SU-DHL-6 (cell line): Measurements from ENCODE around the gene EXT2.

Experiments used
- H2AFZ ChIP-seq: fragments of 200-600 bp; sonication (generic); 2 replicates; pipeline ENCODE4 v1.6.1; 2014; ENCODE audit warnings: low read depth, mild to moderate bottlenecking, moderate library complexity, mixed read lengths, antibody characterized with exemption, low read length; ENCODE audit not compliant: severe bottlenecking
- H3F3A ChIP-seq: fragments of 200-600 bp; shearing (Covaris generic); 2 replicates; pipeline ENCODE4 v1.6.0; 2016; ENCODE audit warnings: antibody characterized with exemption, mild to moderate bottlenecking; ENCODE audit not compliant: insufficient read depth
- H3K27ac ChIP-seq: fragments of 200-600 bp; sonication (generic); 2 replicates; pipeline ENCODE4 v1.5.1; 2016; ENCODE audit warnings: low read depth, mild to moderate bottlenecking, low read length, moderate library complexity, mixed read lengths
- H3K27me3 ChIP-seq: fragments of 200-600 bp; sonication (generic), shearing (Covaris generic); 2 replicates; pipeline ENCODE4 v1.6.0; 2014; ENCODE audit warnings: mild to moderate bottlenecking, low read length
- H3K36me3 ChIP-seq: fragments of 200-600 bp; sonication (generic); 2 replicates; pipeline ENCODE4 v1.6.1; 2014; ENCODE audit warnings: mild to moderate bottlenecking, low read length, mixed read lengths
- H3K4me2 ChIP-seq: fragments of 300-600, 200-600 bp; shearing (Covaris generic), sonication (generic); 2 replicates; pipeline ENCODE4 v1.6.0; 2014; ENCODE audit warnings: low read length, low read depth, mild to moderate bottlenecking; ENCODE audit not compliant: poor library complexity, severe bottlenecking
- H3K4me3 ChIP-seq: fragments of 200-600 bp; sonication (generic); 2 replicates; pipeline ENCODE4 v1.5.1; 2014; ENCODE audit warnings: antibody characterized with exemption, low read length, mild to moderate bottlenecking, mixed read lengths; ENCODE audit not compliant: insufficient read depth, poor library complexity, severe bottlenecking
- H3K79me2 ChIP-seq: fragments of 200-600 bp; sonication (generic); 2 replicates; pipeline ENCODE4 v1.6.1; 2014; ENCODE audit warnings: mild to moderate bottlenecking, low read length, moderate library complexity; ENCODE audit not compliant: insufficient read depth
- H3K9ac ChIP-seq: fragments of 200-600 bp; sonication (generic); 2 replicates; pipeline ENCODE4 v1.7.0; 2014; ENCODE audit warnings: mild to moderate bottlenecking, low read length
- H3K9me2 ChIP-seq: fragments of 200-600 bp; sonication (generic); replicated peaks from 2 replicates; pipeline ENCODE4 v1.6.1; 2014; ENCODE audit warnings: low read length; ENCODE audit not compliant: insufficient read depth
- H3K9me3 ChIP-seq: fragments of 200-600 bp; sonication (generic); 2 replicates; pipeline ENCODE4 v1.6.1; 2014; ENCODE audit warnings: low read length, mixed read lengths; ENCODE audit not compliant: insufficient read depth
- H4K20me1 ChIP-seq: fragments of 200-600 bp; sonication (generic); 2 replicates; pipeline ENCODE4 v1.6.1; 2014; ENCODE audit warnings: low read depth, mild to moderate bottlenecking, antibody characterized with exemption, low read length, moderate library complexity, mixed read lengths
- EZH2phosphoT487 ChIP-seq: fragments of 200-600 bp; sonication (generic), shearing (Covaris generic); conservative IDR thresholded peaks from 2 replicates; pipeline ENCODE4 v1.6.1; 2018; ENCODE audit warnings: mild to moderate bottlenecking, antibody characterized with exemption, low read length, moderate library complexity, mixed read lengths
- TF ChIP-seq, protein P1 (sequence below): fragments of 200-600 bp; sonication (generic); IDR thresholded peaks from one replicate; pipeline ENCODE4 v1.5.1; 2017; ENCODE audit warnings: antibody characterized with exemption, mild to moderate bottlenecking, low read length, moderate library complexity; ENCODE audit not compliant: insufficient read depth, poor library complexity, severe bottlenecking

Gene EXT2

DNA sequence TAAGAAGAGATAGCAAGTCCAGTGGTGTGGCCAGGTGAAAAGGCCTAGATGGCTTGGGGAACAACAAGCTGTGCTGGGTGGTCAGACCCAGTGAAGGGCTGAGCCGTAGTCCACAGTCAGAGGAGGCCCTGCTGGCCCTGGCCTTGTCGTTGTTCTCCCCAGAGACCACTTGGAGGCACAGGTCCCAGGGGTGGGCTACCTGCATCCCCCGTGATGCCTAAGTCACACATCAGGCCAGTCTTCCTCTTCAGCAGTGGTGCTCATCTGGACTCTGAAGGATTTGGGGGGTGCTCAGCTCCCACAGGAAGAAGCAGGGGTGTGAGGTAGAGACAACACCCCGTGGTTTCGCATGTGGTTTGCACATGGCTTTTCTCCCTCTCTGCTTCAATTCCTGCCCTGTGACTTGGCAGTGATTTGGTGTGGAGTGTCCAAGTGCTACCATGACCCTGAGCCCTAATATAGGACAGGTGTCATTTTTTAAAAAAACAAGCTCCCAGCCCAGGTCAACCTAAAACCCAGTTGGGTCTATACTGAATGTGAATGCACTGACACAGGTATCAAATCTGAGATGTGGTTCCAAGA lies 163.5 kb downstream of the EXT2 start:
- H3K27ac ChIP-seq, result no peak overlapping the region

DNA sequence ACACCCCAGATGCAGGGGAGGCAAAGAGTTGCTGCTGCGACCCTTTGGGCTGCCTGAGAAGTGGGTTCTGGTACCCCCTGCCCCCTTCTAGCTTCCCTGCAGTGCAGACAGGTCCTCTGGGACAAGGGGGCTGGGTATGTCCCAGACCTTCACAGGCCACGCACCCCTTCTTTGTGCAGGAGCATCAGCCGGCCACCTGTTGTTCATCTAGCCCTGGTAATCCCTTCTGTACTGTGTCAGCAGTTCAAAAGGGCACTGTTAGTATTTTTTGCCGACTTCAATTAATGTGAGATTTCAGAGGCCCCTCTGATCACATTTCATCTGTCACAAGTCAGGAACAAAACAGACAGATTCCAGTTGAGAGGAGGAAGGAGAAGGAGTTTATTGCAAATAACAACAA lies 164.6 kb downstream of the EXT2 start:
- H3K9ac ChIP-seq, result no peak overlapping the region
- H2AFZ ChIP-seq, result no peak overlapping the region
- H3K79me2 ChIP-seq, result no peaks in the 10 kb centered on the region
- no peaks in the 10 kb centered on the region for H3F3A ChIP-seq
- no peaks in the 10 kb centered on the region for H3K9me2 ChIP-seq
- H4K20me1 ChIP-seq, result no peaks in the 10 kb centered on the region
- no peaks in the 10 kb centered on the region for H3K9me3 ChIP-seq
- H3K27me3 ChIP-seq, result no peaks in the 10 kb centered on the region
- no peaks in the 10 kb centered on the region for H3K36me3 ChIP-seq
- TF ChIP-seq, protein P1, sequence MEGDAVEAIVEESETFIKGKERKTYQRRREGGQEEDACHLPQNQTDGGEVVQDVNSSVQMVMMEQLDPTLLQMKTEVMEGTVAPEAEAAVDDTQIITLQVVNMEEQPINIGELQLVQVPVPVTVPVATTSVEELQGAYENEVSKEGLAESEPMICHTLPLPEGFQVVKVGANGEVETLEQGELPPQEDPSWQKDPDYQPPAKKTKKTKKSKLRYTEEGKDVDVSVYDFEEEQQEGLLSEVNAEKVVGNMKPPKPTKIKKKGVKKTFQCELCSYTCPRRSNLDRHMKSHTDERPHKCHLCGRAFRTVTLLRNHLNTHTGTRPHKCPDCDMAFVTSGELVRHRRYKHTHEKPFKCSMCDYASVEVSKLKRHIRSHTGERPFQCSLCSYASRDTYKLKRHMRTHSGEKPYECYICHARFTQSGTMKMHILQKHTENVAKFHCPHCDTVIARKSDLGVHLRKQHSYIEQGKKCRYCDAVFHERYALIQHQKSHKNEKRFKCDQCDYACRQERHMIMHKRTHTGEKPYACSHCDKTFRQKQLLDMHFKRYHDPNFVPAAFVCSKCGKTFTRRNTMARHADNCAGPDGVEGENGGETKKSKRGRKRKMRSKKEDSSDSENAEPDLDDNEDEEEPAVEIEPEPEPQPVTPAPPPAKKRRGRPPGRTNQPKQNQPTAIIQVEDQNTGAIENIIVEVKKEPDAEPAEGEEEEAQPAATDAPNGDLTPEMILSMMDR, result no peak
- TF ChIP-seq EZH2phosphoT487, result no peak
- no peak overlapping the region for H3K27ac ChIP-seq
- H3K4me3 ChIP-seq, result no peak overlapping the region
- H3K4me2 ChIP-seq, result no peak overlapping the region

More for the DNA sequence above, 163.5 kb downstream of the EXT2 start:
- Histone ChIP-seq H3K27me3 (no peaks in the 10 kb centered on the region), H3K9me3 (no peaks in the 10 kb centered on the region), H3K4me2 (no peak overlapping the region), H3K79me2 (no peaks in the 10 kb centered on the region), H3K9me2 (no peaks in the 10 kb centered on the region), H4K20me1 (no peaks in the 10 kb centered on the region), H3K4me3 (no peak overlapping the region), H3F3A (no peaks in the 10 kb centered on the region), H3K9ac (no peak overlapping the region), H2AFZ (no peak overlapping the region), H3K36me3 (no peaks in the 10 kb centered on the region)
- TF ChIP-seq, protein P1, result no peak
- TF ChIP-seq EZH2phosphoT487, result no peak

DNA sequence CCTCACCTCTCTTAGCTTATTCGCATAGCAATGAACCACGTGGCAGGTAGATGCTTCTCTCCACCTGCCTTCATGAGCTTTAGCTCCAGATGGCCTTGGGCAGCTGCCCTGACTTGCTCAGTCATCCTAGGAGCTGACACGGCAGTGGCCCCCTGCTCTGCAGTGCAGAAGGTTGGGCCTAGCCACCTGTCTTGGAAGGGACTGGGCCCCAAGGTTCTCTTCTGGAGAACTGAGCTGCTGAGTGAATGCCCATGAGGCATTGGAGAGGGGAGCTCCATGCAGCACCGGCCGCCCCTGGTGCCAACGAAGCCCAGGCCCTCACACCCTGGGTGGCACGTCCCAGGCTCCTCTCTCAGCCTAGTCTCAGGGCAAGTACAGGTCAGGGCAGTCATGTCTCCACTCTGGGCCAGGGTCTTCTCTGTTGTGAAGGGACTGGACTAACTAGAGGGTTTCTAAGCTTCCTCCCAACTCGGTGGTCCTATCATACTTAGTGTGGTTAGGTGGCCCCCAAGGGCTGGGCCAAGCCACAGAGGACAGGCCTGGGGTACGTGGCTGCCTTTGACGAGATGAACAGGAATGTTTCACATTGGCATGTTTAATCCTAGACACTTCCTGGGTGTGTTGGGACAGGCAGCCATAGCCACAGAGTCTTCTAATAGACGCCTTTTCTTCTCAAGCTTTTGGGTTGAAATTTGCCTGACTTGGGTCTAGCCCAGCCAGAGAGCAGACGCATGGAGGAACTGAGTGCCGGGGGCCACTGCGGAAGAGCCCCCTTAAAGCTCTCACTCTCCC lies 166.5 kb downstream of the EXT2 start:
- no peaks in the 10 kb centered on the region for H3K36me3 ChIP-seq
- no peak overlapping the region for H3K27ac ChIP-seq
- no peaks in the 10 kb centered on the region for H3K9me3 ChIP-seq
- TF ChIP-seq, protein P1, result no peak
- no peak for TF ChIP-seq EZH2phosphoT487
- no peaks in the 10 kb centered on the region for H4K20me1 ChIP-seq
- H3F3A ChIP-seq, result no peaks in the 10 kb centered on the region
- no peak overlapping the region for H3K4me3 ChIP-seq
- no peaks in the 10 kb centered on the region for H3K79me2 ChIP-seq
- H3K9ac ChIP-seq, result no peak overlapping the region
- no peaks in the 10 kb centered on the region for H3K9me2 ChIP-seq
- no peak overlapping the region for H3K4me2 ChIP-seq
- no peaks in the 10 kb centered on the region for H3K27me3 ChIP-seq
- no peak overlapping the region for H2AFZ ChIP-seq
